Lower leg skin (tissue), 3 donors: ENCODE results near the gene MED9.

ENCODE experiments used
- CTCF ChIP-seq, 3 donors: fragments of 450-650 bp; IDR thresholded peaks; one replicate each; pipeline ENCODE4 v1.5.1; 2016; ENCODE audit warnings: antibody characterized with exemption in 3 of 3, mild to moderate bottlenecking in 3 of 3, moderate library complexity in 2 of 3
- POLR2A ChIP-seq, 2 donors: fragments of 450-650 bp; IDR thresholded peaks; one replicate each; pipeline ENCODE4 v1.6.1; 2016 to 2017; ENCODE audit warnings: antibody characterized with exemption in 2 of 2, mild to moderate bottlenecking in 1 of 2, moderate library complexity in 1 of 2

DNA sequence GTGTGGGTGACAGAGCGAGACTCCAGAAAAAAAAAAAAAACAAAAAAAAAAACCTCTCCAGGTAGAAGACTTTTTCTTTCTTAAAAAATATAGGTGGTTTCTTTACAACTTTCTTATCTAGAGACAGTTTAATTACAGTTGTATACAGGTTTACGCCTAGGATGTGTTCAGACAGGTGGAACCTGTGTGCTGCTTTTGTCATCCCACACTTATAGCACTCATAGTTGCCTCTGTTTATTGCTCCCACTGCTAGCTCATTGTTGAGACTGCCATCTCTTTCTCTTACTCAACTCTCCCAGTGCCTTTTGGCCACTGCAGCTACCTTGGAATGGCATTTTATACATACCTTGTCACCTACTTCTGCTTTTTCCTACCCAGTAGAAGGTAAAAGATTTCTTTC is 19.1 kb upstream of the MED9 start:
- TF ChIP-seq CTCF (IDR thresholded peaks at IDR 0.05) (no peak), POLR2A (IDR thresholded peaks at IDR 0.05) (no peak)
